Kidney (tissue), 14 donors: ENCODE measurements around the gene KIF17. TPM values are rescaled to one million over a fixed set of nuclear protein-coding genes. Genes with fewer than 3 reads are reported as not detected.
A peak's percentile ranks its signal among the peaks of the same experiment; 100 is the strongest.

ENCODE experiments used
- DNase-seq, 5 donors: peaks; one replicate each; pipeline ENCODE4 v3.0.0-alpha.2; 2013 to 2020
- FAIRE-seq: peaks from 2 replicates; lab custom pipeline; 2012; peaks lifted over from hg19 to GRCh38; lab: Jason Lieb, UNC
- H3K27ac ChIP-seq, 2 donors: one replicate each; pipeline ENCODE4 v1.7.0; 2013; ENCODE audit warnings: low read depth in 2 of 2, low read length in 2 of 2, inconsistent platforms in 1 of 2
- H3K27me3 ChIP-seq: one replicate; pipeline ENCODE4 v1.7.1; 2013; ENCODE audit warnings: low read length, inconsistent platforms; ENCODE audit not compliant: control insufficient read depth, insufficient read depth
- H3K36me3 ChIP-seq, 3 donors: one replicate each; pipeline versions ENCODE4 v1.7.0 to v1.7.1; 2013; ENCODE audit warnings: low read length in 3 of 3, control low read depth in 1 of 3, inconsistent platforms in 1 of 3; ENCODE audit not compliant: insufficient read depth in 3 of 3, control insufficient read depth in 2 of 3
- H3K4me1 ChIP-seq, 3 donors: one replicate each; pipeline versions ENCODE4 v1.7.0 to v1.7.1; 2013; ENCODE audit warnings: low read length in 3 of 3, inconsistent platforms in 1 of 3, low read depth in 1 of 3; ENCODE audit not compliant: control insufficient read depth in 2 of 3, insufficient read depth in 2 of 3
- H3K4me3 ChIP-seq, 3 donors: one replicate each; pipeline versions ENCODE4 v1.7.0 to v1.8.1; 2013; ENCODE audit warnings: low read length in 3 of 3, control low read depth in 1 of 3, inconsistent platforms in 1 of 3
- H3K9ac ChIP-seq, 3 donors: one replicate each; pipeline versions ENCODE4 v1.7.0 to v1.7.1; 2013; ENCODE audit warnings: low read length in 3 of 3, control low read depth in 1 of 3, inconsistent platforms in 1 of 3
- H3K9me3 ChIP-seq, 3 donors: one replicate each; pipeline versions ENCODE4 v1.7.0 to v1.7.1; 2013; ENCODE audit warnings: low read length in 3 of 3, control low read depth in 1 of 3, inconsistent platforms in 1 of 3; ENCODE audit not compliant: control insufficient read depth in 2 of 3, insufficient read depth in 1 of 3
- intact Hi-C: fragments of 100-400 bp; cut with DNase I; formaldehyde crosslinking; loops from one replicate; pipeline ENCODE4 v1.11.1; 2022
- polyA plus RNA-seq: library from polyadenylated mRNA; stranded (reverse); fragments of 350-450 nt; fragmentation: Illumina TruSeq; extraction: RNeasy Lipid Tissue Mini Kit (QIAGEN cat#74804); gene quantifications from one replicate; pipeline ENCODE4 v1.2.3, GENCODE V29; 2014; ENCODE audit warnings: low read depth, low replicate concordance; ENCODE audit not compliant: insufficient read depth
- total RNA-seq: library from RNA; stranded (reverse); fragmentation: NEBNext Ultra II Directional; extraction: Animal tissue kit (Norgen Biotek cat#: 25700); gene quantifications from one replicate; pipeline ENCODE4 v1.2.1, GENCODE V29; 2021
- TF ChIP-seq, protein P1 (sequence below): IDR thresholded peaks from 3 replicates; pipeline ENCODE4 v1.5.1; 2012; ENCODE audit warnings: mild to moderate bottlenecking, moderate library complexity, borderline replicate concordance; ENCODE audit not compliant: insufficient read depth; ENCODE audit errors: extremely low read depth
- donor health status: control.
- donor health status: control.
- donor health status: control.
- donor health status: control.
- donor health status: control.
- donor health status: DM: yes; HTN: yes; CAD: no.
- donor health status: Normal renal cell carcinoma (clear cell type).

The KIF17 gene
- total and polyA plus RNA-seq, 2 donors from 2014 or later, result 3.7 to 4.9 TPM

DNA sequence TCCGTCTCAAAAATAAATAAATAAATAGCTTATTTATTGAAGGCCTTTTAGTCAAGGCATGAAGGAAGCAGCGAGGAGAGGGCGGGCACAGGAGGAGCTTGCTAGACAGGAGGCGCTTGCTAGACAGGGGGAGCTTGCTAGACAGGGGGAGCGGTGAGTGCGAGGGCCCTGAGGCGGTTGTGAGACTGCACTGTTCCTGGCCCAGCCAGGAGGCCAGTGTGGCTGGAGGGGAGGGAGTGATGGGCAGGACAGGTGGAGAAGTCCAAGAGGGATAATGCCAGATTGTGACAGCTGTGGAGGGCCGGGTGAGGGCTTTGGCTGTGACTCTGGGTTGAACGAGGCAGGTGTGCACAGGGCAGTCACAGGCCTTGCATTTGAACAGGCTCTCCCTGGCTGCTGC, 18.2 kb downstream of the KIF17 start:
- intact Hi-C loops, result loop anchor here (10.0 kb wide), 1 partner anchor 495 kb away; no protein-coding TSS in a partner anchor
- FAIRE-seq (no peak), DNase-seq (no peak)
- no peak overlapping the region for H3K4me3 ChIP-seq
- no peak overlapping the region for H3K9ac ChIP-seq
- H3K27me3 ChIP-seq, result no peaks in the 10 kb centered on the region
- peaks cover 0 to 2% (median 0%) of the 10 kb centered on the region in 3 donors for H3K4me1 ChIP-seq
- no peak overlapping the region for H3K27ac ChIP-seq
- no peaks in the 10 kb centered on the region for H3K9me3 ChIP-seq
- no peaks in the 10 kb centered on the region for H3K36me3 ChIP-seq
- TF ChIP-seq, protein P1, sequence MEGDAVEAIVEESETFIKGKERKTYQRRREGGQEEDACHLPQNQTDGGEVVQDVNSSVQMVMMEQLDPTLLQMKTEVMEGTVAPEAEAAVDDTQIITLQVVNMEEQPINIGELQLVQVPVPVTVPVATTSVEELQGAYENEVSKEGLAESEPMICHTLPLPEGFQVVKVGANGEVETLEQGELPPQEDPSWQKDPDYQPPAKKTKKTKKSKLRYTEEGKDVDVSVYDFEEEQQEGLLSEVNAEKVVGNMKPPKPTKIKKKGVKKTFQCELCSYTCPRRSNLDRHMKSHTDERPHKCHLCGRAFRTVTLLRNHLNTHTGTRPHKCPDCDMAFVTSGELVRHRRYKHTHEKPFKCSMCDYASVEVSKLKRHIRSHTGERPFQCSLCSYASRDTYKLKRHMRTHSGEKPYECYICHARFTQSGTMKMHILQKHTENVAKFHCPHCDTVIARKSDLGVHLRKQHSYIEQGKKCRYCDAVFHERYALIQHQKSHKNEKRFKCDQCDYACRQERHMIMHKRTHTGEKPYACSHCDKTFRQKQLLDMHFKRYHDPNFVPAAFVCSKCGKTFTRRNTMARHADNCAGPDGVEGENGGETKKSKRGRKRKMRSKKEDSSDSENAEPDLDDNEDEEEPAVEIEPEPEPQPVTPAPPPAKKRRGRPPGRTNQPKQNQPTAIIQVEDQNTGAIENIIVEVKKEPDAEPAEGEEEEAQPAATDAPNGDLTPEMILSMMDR, result no peak

DNA sequence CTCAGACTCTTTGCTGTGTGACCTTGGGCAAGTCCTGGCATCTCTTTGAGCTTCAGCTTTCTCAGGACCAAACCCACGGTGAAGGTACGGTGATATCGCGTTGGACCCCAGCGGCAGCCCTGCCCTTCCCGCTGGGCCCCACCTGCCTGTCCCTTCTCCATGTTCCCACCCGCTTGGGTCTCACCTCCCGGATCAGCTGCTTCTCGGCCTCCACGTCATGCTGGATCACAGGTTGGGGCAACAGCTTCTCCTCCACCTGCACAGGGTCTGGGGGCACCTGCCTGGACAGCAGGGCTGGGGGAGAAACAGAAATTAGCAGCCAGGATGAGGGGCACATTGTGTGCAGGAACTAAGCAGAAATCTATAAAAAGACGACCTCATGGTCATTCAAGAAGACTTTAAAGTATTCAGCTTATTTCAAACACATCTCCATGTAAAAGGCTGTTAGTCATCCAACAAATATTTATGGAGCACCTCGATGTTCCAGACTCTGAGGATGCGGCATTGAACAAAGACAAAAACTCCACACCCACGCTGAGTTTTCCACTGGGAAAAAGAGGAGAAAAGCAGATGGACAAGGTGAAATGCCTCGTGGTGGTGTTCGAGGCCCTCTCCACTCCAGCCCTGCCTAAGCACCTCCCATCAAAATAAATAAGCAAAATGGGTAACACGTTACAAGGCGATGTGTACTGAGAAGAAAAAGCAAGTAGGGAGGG, 19.5 kb downstream of the KIF17 start:
- no peak overlapping the region for H3K4me3 ChIP-seq
- no peaks in the 10 kb centered on the region for H3K36me3 ChIP-seq
- no peak overlapping the region for H3K27ac ChIP-seq
- H3K9ac ChIP-seq, result no peak overlapping the region
- H3K27me3 ChIP-seq, result no peaks in the 10 kb centered on the region
- H3K4me1 ChIP-seq, result peaks cover 0 to 2% (median 0%) of the 10 kb centered on the region in 3 donors
- H3K9me3 ChIP-seq, result no peaks in the 10 kb centered on the region
- FAIRE-seq, result no peak
- TF ChIP-seq, protein P1, result no peak
- intact Hi-C loops, result loop anchor here (10.0 kb wide), 1 partner anchor 496 kb away; no protein-coding TSS in a partner anchor
- DNase-seq, result no peak

DNA sequence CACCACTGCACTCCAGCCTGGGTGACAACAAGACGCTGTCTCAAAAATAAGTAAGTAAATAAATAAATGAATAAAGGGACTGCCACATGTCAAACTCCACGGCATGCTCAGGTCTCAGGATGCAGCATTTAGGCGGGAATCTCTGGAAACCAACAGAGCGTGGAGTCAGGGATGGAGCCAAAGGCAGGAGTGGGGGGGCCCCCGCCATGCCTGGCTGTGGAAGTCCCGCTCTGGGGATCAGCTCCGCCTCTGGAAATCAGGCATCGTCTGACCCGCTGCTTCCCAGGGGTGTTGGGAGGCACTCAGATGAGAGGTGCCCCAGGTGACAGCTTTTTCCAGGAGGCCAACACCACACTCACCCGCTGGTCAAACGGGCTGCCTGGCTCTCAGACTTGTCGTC, 20.2 kb downstream of the KIF17 start:
- Histone ChIP-seq H3K9me3 (no peaks in the 10 kb centered on the region), H3K4me3 (no peak overlapping the region), H3K27me3 (no peaks in the 10 kb centered on the region), H3K36me3 (no peaks in the 10 kb centered on the region), H3K9ac (no peak overlapping the region), H3K4me1 (peaks cover 0 to 2% (median 0%) of the 10 kb centered on the region in 3 donors), H3K27ac (no peak overlapping the region)
- TF ChIP-seq, protein P1, result no peak
- peak in 3 of 5 donors; percentile 25 to 65 (median 32) for DNase-seq
- intact Hi-C loops, result loop anchor here (10.0 kb wide), 1 partner anchor 497 kb away; no protein-coding TSS in a partner anchor
- no peak for FAIRE-seq
